Measurements from ENCODE around the gene GATAD1. TPM values are rescaled to one million over a fixed set of nuclear protein-coding genes. Genes with fewer than 3 reads are reported as not detected.

GATAD1 gene
- total RNA-seq, 1 experiment from 2014 or later = 27.0 TPM

- Histone ChIP-seq H3K9me3 (ENCODE audit: control insufficient read depth, insufficient read depth, low read depth, low read length) (no peaks in the 10 kb centered on the region), H3K27me3 (ENCODE audit: control insufficient read depth, insufficient read depth, low read length) (no peaks in the 10 kb centered on the region), H3K4me1 (ENCODE audit: control insufficient read depth, insufficient read depth, low read length) (no peaks in the 10 kb centered on the region), H3K36me3 (ENCODE audit: control insufficient read depth, insufficient read depth, low read length) (no peaks in the 10 kb centered on the region), H3K4me3 (ENCODE audit: low read depth in 2 of 2, low read length in 2 of 2) (no peak overlapping the region), H3K27ac (ENCODE audit: low read length) (no peak overlapping the region)
- no TSS peak for BruUV-seq (replicated peaks)
- ChIA-PET POLR2A (interaction anchor here (0.7 kb wide), 1 partner anchor 26 kb away, joined by 5 read pairs; no protein-coding TSS in a partner anchor), CTCF (no interaction called here)
- in situ Hi-C loops (cut with HindIII; ENCODE audit: low pct_unique_long_range_greater_than_20kb, low sequenced_read_pairs) = no loop called here
- intact Hi-C loops (cut with micrococcal nuclease; ENCODE audit: unreplicated experiment) = no loop called here
- no peak for DNase-seq (ENCODE audit: low read depth, low spot score)
- ATAC-seq = no peak
- no peak for TF ChIP-seq CTCF (IDR thresholded peaks at IDR 0.05)
- no peak for TF ChIP-seq TCF7L2 (IDR thresholded peaks at IDR 0.05; ENCODE audit: low read depth, low read length)
- no peak for TF ChIP-seq REST (IDR thresholded peaks at IDR 0.05; ENCODE audit: insufficient read depth in 1 of 2, low read depth in 2 of 2, low read length in 1 of 2)
- TF ChIP-seq SIN3A (IDR thresholded peaks at IDR 0.05; ENCODE audit: borderline replicate concordance, insufficient read depth, low read depth, low read length) = no peak
- TF ChIP-seq POLR2AphosphoS5 (IDR thresholded peaks at IDR 0.05; ENCODE audit: low read depth, low read length) = no peak
These were observed 14.9 kb upstream of the GATAD1 start for GRCh38 chr7:92432299-92432946.

- Histone ChIP-seq H3K9me3 (ENCODE audit: control insufficient read depth, insufficient read depth, low read depth, low read length) (no peaks in the 10 kb centered on the region), H3K4me1 (ENCODE audit: control insufficient read depth, insufficient read depth, low read length) (no peaks in the 10 kb centered on the region), H3K27me3 (ENCODE audit: control insufficient read depth, insufficient read depth, low read length) (no peaks in the 10 kb centered on the region), H3K27ac (ENCODE audit: low read length) (no peak overlapping the region), H3K4me3 (ENCODE audit: low read depth in 2 of 2, low read length in 2 of 2) (no peak overlapping the region), H3K36me3 (ENCODE audit: control insufficient read depth, insufficient read depth, low read length) (no peaks in the 10 kb centered on the region)
- intact Hi-C loops (cut with micrococcal nuclease; ENCODE audit: unreplicated experiment) = no loop called here
- in situ Hi-C loops (cut with HindIII; ENCODE audit: low pct_unique_long_range_greater_than_20kb, low sequenced_read_pairs) = no loop called here
- DNase-seq (ENCODE audit: low read depth, low spot score) = no peak
- BruUV-seq (replicated peaks) = no TSS peak
- no peak for ATAC-seq
- ChIA-PET CTCF (no interaction called here), POLR2A (no interaction called here)
- TF ChIP-seq POLR2AphosphoS5 (IDR thresholded peaks at IDR 0.05; ENCODE audit: low read depth, low read length) (no peak), TCF7L2 (IDR thresholded peaks at IDR 0.05; ENCODE audit: low read depth, low read length) (no peak), REST (IDR thresholded peaks at IDR 0.05; ENCODE audit: insufficient read depth in 1 of 2, low read depth in 2 of 2, low read length in 1 of 2) (no peak), CTCF (IDR thresholded peaks at IDR 0.05) (no peak), SIN3A (IDR thresholded peaks at IDR 0.05; ENCODE audit: borderline replicate concordance, insufficient read depth, low read depth, low read length) (no peak)
These were observed 14.3 kb upstream of the GATAD1 start for GRCh38 chr7:92433019-92433418.

All from Panc1 (cell line).